HG02588 (cell line): Measurements from ENCODE around the gene ANKRD1.

Experiments used
- ATAC-seq: cut with Tn5 transposase; IDR thresholded peaks from one replicate; pipeline ENCODE4 v1.9.1; 2021; ENCODE audit warnings: mild to moderate bottlenecking, moderate library complexity; ENCODE audit not compliant: unreplicated experiment

The ANKRD1 gene

GRCh38 chr10:90936276-90936659 lies 15.4 kb upstream of the ANKRD1 start:
- ATAC-seq, result no peak

GRCh38 chr10:90935581-90936275 lies 14.8 kb upstream of the ANKRD1 start:
- ATAC-seq, result no peak

GRCh38 chr10:90930971-90931871 lies 10.3 kb upstream of the ANKRD1 start:
- no peak for ATAC-seq

GRCh38 chr10:90930070-90930837 lies 9.4 kb upstream of the ANKRD1 start:
- ATAC-seq, result no peak

- ATAC-seq, result no peak
These were observed 8.3 kb upstream of the ANKRD1 start for GRCh38 chr10:90929179-90929578.

- no peak for ATAC-seq
These were observed 6.4 kb upstream of the ANKRD1 start for GRCh38 chr10:90927293-90927692.

GRCh38 chr10:90925079-90926029 lies 4.5 kb upstream of the ANKRD1 start:
- ATAC-seq, result no peak

- no peak for ATAC-seq
These were observed 3.7 kb upstream of the ANKRD1 start for GRCh38 chr10:90924552-90924951.

GRCh38 chr10:90923111-90923731 lies 2.3 kb upstream of the ANKRD1 start:
- ATAC-seq, result no peak

- ATAC-seq, result no peak
These were observed 1.0 kb upstream of the ANKRD1 start for GRCh38 chr10:90921906-90922305.

GRCh38 chr10:90919683-90920574 lies 958 bp downstream of the ANKRD1 start:
- ATAC-seq, result no peak

GRCh38 chr10:90917968-90918318 lies 2.9 kb downstream of the ANKRD1 start:
- ATAC-seq, result no peak

- no peak for ATAC-seq
These were observed 3.5 kb downstream of the ANKRD1 start for GRCh38 chr10:90917238-90917967.

GRCh38 chr10:90916392-90917237 lies 4.3 kb downstream of the ANKRD1 start:
- no peak for ATAC-seq

- no peak for ATAC-seq
These were observed 5.2 kb downstream of the ANKRD1 start for GRCh38 chr10:90915766-90916075.

GRCh38 chr10:90914992-90915765 lies 5.7 kb downstream of the ANKRD1 start:
- ATAC-seq, result no peak
